Upper lobe of left lung (tissue), 4 donors: ENCODE data around the gene SLC39A13.

Source experiments
- CTCF ChIP-seq, 6 experiments: fragments of 450-650 bp in 4 of 6; fragments of 200-600 bp in 2 of 6; sonication (generic) in 2 of 6; IDR thresholded peaks; one replicate each; pipeline ENCODE4 v1.5.1; 2016 to 2019; ENCODE audit warnings: antibody characterized with exemption in 6 of 6
- EP300 ChIP-seq, 4 donors: sonication (generic); formaldehyde crosslinking; IDR thresholded peaks; one replicate each; pipeline ENCODE4 v1.5.1; 2017; ENCODE audit warnings: antibody characterized with exemption in 4 of 4, control low read depth in 2 of 4
- POLR2A ChIP-seq, 4 donors: fragments of 450-650 bp; IDR thresholded peaks; one replicate each; pipeline ENCODE4 v1.5.1; 2016 to 2017; ENCODE audit warnings: antibody characterized with exemption in 4 of 4, mild to moderate bottlenecking in 2 of 4

GRCh38 chr11:47399860-47400767, 8.3 kb upstream of the SLC39A13 start:
- no peak for TF ChIP-seq CTCF (IDR thresholded peaks at IDR 0.05)
- TF ChIP-seq EP300 (IDR thresholded peaks at IDR 0.05) = no peak
- TF ChIP-seq POLR2A (IDR thresholded peaks at IDR 0.05) = peak in 2 of 4 donors; percentile 21 to 55
